Mesothelial cell of epicardium (in vitro differentiated cells): Measurements from ENCODE around the gene FNBP1L. TPM values are rescaled to one million over a fixed set of nuclear protein-coding genes. Genes with fewer than 3 reads are reported as not detected.

Source experiments
- DNase-seq, 2 experiments: peaks; one replicate each; pipeline ENCODE4 v3.0.0; 2021; ENCODE audit warnings: low spot score in 2 of 2; ENCODE audit not compliant: unreplicated experiment in 2 of 2
- H3K27ac Mint-ChIP-seq: 2 replicates; pipeline ENCODE4 v1.8.0; 2021; ENCODE audit warnings: mixed read lengths
- H3K27me3 Mint-ChIP-seq: 2 replicates; pipeline ENCODE4 v1.8.0; 2021; ENCODE audit warnings: low read depth, mixed read lengths
- H3K36me3 Mint-ChIP-seq: 2 replicates; pipeline ENCODE4 v1.8.0; 2021; ENCODE audit warnings: mixed read lengths
- H3K4me1 Mint-ChIP-seq: 2 replicates; pipeline ENCODE4 v1.8.0; 2021; ENCODE audit warnings: mixed read lengths
- H3K4me3 Mint-ChIP-seq: 2 replicates; pipeline ENCODE4 v1.8.0; 2021; ENCODE audit warnings: mild to moderate bottlenecking, moderate library complexity, mixed read lengths
- H3K9me3 Mint-ChIP-seq: 2 replicates; pipeline ENCODE4 v1.8.0; 2021; ENCODE audit warnings: mixed read lengths
- CTCF ChIP-seq: fragments of 200-600 bp; sonication (generic); IDR thresholded peaks from one replicate; pipeline ENCODE4 v1.5.0; 2021; ENCODE audit warnings: antibody characterized with exemption; ENCODE audit not compliant: unreplicated experiment
- total RNA-seq: library from RNA; stranded (reverse); gene quantifications from 3 replicates; pipeline ENCODE4 v1.2.1, GENCODE V29; 2021

Gene FNBP1L
- total RNA-seq, 1 donor from 2014 or later, result 73.7 TPM

GRCh38 chr1:93595266-93595665 is 147.3 kb downstream of the FNBP1L start:
- Mint-ChIP-seq H3K4me1 (peaks cover 79% of the 10 kb centered on the region), H3K27me3 (no peaks in the 10 kb centered on the region), H3K27ac (peak overlapping the region; percentile 28), H3K36me3 (no peaks in the 10 kb centered on the region), H3K9me3 (no peaks in the 10 kb centered on the region), H3K4me3 (no peak overlapping the region)
- no peak for DNase-seq
- no peak for TF ChIP-seq CTCF

GRCh38 chr1:93595743-93596142 is 147.8 kb downstream of the FNBP1L start:
- H3K9me3 Mint-ChIP-seq, result no peaks in the 10 kb centered on the region
- H3K36me3 Mint-ChIP-seq, result no peaks in the 10 kb centered on the region
- no peak overlapping the region for H3K4me3 Mint-ChIP-seq
- no peaks in the 10 kb centered on the region for H3K27me3 Mint-ChIP-seq
- no peak for TF ChIP-seq CTCF
- H3K27ac Mint-ChIP-seq, result no peak overlapping the region
- H3K4me1 Mint-ChIP-seq, result peaks cover 77% of the 10 kb centered on the region
- DNase-seq, result no peak

GRCh38 chr1:93596329-93597089 is 148.6 kb downstream of the FNBP1L start:
- peaks cover 74% of the 10 kb centered on the region for H3K4me1 Mint-ChIP-seq
- no peak overlapping the region for H3K4me3 Mint-ChIP-seq
- no peaks in the 10 kb centered on the region for H3K9me3 Mint-ChIP-seq
- H3K27me3 Mint-ChIP-seq, result no peaks in the 10 kb centered on the region
- DNase-seq, result no peak
- no peaks in the 10 kb centered on the region for H3K36me3 Mint-ChIP-seq
- no peak for TF ChIP-seq CTCF
- H3K27ac Mint-ChIP-seq, result no peak overlapping the region

- no peak for DNase-seq
- Mint-ChIP-seq H3K4me1 (peaks cover 62% of the 10 kb centered on the region), H3K27me3 (no peaks in the 10 kb centered on the region), H3K4me3 (no peak overlapping the region), H3K36me3 (no peaks in the 10 kb centered on the region), H3K9me3 (no peaks in the 10 kb centered on the region), H3K27ac (peak overlapping the region; percentile 60)
- no peak for TF ChIP-seq CTCF
These were observed 149.8 kb downstream of the FNBP1L start for GRCh38 chr1:93597709-93598108.

GRCh38 chr1:93598396-93598795 is 150.5 kb downstream of the FNBP1L start:
- H3K36me3 Mint-ChIP-seq, result no peaks in the 10 kb centered on the region
- no peak overlapping the region for H3K4me3 Mint-ChIP-seq
- no peak for TF ChIP-seq CTCF
- DNase-seq, result no peak
- no peak overlapping the region for H3K27ac Mint-ChIP-seq
- peaks cover 58% of the 10 kb centered on the region for H3K4me1 Mint-ChIP-seq
- no peaks in the 10 kb centered on the region for H3K27me3 Mint-ChIP-seq
- H3K9me3 Mint-ChIP-seq, result no peaks in the 10 kb centered on the region
